HepG2 (cell line): ENCODE results near the gene ADH5.

Experiments
- CEBPB ChIP-seq: IDR thresholded peaks from 2 replicates; pipeline ENCODE4 v1.6.1; 2011; ENCODE audit warnings: low read depth, low read length, improper control_type of control experiment, borderline replicate concordance
- CTCF ChIP-seq: sonication (generic); formaldehyde crosslinking; IDR thresholded peaks from 2 replicates; pipeline ENCODE4 v1.5.0; 2020; ENCODE audit warnings: mild to moderate bottlenecking, missing genetic modification reagents, moderate library complexity
- ETV6 ChIP-seq: sonication (generic); formaldehyde crosslinking; conservative IDR thresholded peaks from 2 replicates; pipeline ENCODE4 v1.4.0; 2020; ENCODE audit warnings: missing genetic modification reagents
- JUND ChIP-seq: sonication (generic); formaldehyde crosslinking; IDR thresholded peaks from 2 replicates; pipeline ENCODE4 v1.8.0; 2022; ENCODE audit warnings: mild to moderate bottlenecking, missing genetic modification reagents
- MAZ ChIP-seq, 2 experiments: sonication (generic) in 1 of 2; formaldehyde crosslinking in 1 of 2; IDR thresholded peaks; 2 replicates each; pipeline versions ENCODE4 v1.5.0 to v1.6.1; 2012 to 2020; ENCODE audit warnings: low read depth in 2 of 2, mild to moderate bottlenecking in 2 of 2, borderline replicate concordance in 1 of 2, improper control_type of control experiment in 1 of 2, low read length in 1 of 2, missing genetic modification reagents in 1 of 2, moderate library complexity in 1 of 2
- SAFB2 ChIP-seq: sonication (generic); formaldehyde crosslinking; IDR thresholded peaks from 2 replicates; pipeline ENCODE4 v1.5.1; 2020; ENCODE audit warnings: missing genetic modification reagents, low read depth, mild to moderate bottlenecking, borderline replicate concordance
- ZNF10 ChIP-seq: sonication (generic); formaldehyde crosslinking; IDR thresholded peaks from 2 replicates; pipeline ENCODE4 v1.4.0; 2020; ENCODE audit warnings: mild to moderate bottlenecking, low read depth, missing genetic modification reagents, borderline replicate concordance
- ZNF513 ChIP-seq: sonication (generic); formaldehyde crosslinking; conservative IDR thresholded peaks from 2 replicates; pipeline ENCODE4 v1.5.0; 2020; ENCODE audit warnings: missing genetic modification reagents

- no peak for TF ChIP-seq ZNF10 (CRISPR knock-in tag)
- TF ChIP-seq SAFB2 (CRISPR knock-in tag): no peak
- no peak for TF ChIP-seq CTCF (CRISPR knock-in tag)
- TF ChIP-seq ZNF513 (CRISPR knock-in tag): no peak
- TF ChIP-seq JUND (CRISPR knock-in tag): no peak
- no peak for TF ChIP-seq MAZ (IDR thresholded peaks at IDR 0.05; ENCODE audit: borderline replicate concordance, low read depth, low read length)
- no peak for TF ChIP-seq MAZ (CRISPR knock-in tag; IDR thresholded peaks at IDR 0.05; ENCODE audit: low read depth)
- no peak for TF ChIP-seq ETV6 (CRISPR knock-in tag)
- no peak for TF ChIP-seq CEBPB
Observed at GRCh38 chr4:99103166-99103565, 14.6 kb upstream of the ADH5 start.
